Thoracic aorta (tissue), 2 donors: ENCODE results near the gene ADGRB3. TPM values are rescaled to one million over a fixed set of nuclear protein-coding genes. Genes with fewer than 3 reads are reported as not detected.

Experiments
- ATAC-seq: fragments of 150-250 bp; one replicate; pipeline ENCODE4 v1.8.0; 2017; ENCODE audit warnings: low read depth; ENCODE audit not compliant: insufficient number of reproducible peaks, low FRiP score
- DNase-seq: peaks from one replicate; pipeline ENCODE4 v3.0.0-alpha.2; 2020; ENCODE audit warnings: low spot score
- H3K27ac ChIP-seq, 2 donors: fragments of 200-600 bp; sonication (generic); 1 replicate in 1 of 2; 2 replicates in 1 of 2; pipeline ENCODE4 v1.5.1; 2016; ENCODE audit warnings: mild to moderate bottlenecking in 2 of 2, moderate library complexity in 2 of 2
- H3K27me3 ChIP-seq: fragments of 200-600 bp; sonication (generic); replicated peaks from 2 replicates; pipeline ENCODE4 v1.6.0; 2016; ENCODE audit warnings: mild to moderate bottlenecking; ENCODE audit not compliant: insufficient read depth
- H3K36me3 ChIP-seq: fragments of 200-600 bp; sonication (generic); one replicate; pipeline ENCODE4 v1.5.1; 2016
- H3K4me1 ChIP-seq, 2 donors: fragments of 200-600 bp; sonication (generic); 1 replicate in 1 of 2; 2 replicates in 1 of 2; pipeline versions ENCODE4 v1.5.1 to v1.6.0; 2016; ENCODE audit warnings: low read depth in 2 of 2, mild to moderate bottlenecking in 1 of 2; ENCODE audit not compliant: control insufficient read depth in 1 of 2
- H3K4me3 ChIP-seq: fragments of 200-600 bp; sonication (generic); 2 replicates; pipeline ENCODE4 v1.5.1; 2016; ENCODE audit warnings: mild to moderate bottlenecking
- H3K9me3 ChIP-seq: fragments of 200-600 bp; sonication (generic); 2 replicates; pipeline ENCODE4 v1.5.1; 2016
- CTCF ChIP-seq: fragments of 200-600 bp; sonication (generic); IDR thresholded peaks from one replicate; pipeline ENCODE4 v1.5.1; 2019; ENCODE audit warnings: antibody characterized with exemption
- total RNA-seq, 2 donors: library from RNA; depleted of rRNA; stranded (reverse); fragments of >200 nt; gene quantifications; one replicate each; pipeline versions ENCODE4 v1.1.0 to v1.2.3, GENCODE V29; 2016

Gene ADGRB3
- total RNA-seq, 2 donors from 2014 or later, result 2.4 to 10.1 TPM

GRCh38 chr6:68709882-68710281 is 74.8 kb downstream of the ADGRB3 start:
- no peak for ATAC-seq
- no peaks in the 10 kb centered on the region for H3K9me3 ChIP-seq
- H3K27ac ChIP-seq, result no peak overlapping the region
- H3K27me3 ChIP-seq, result no peaks in the 10 kb centered on the region
- H3K36me3 ChIP-seq, result no peaks in the 10 kb centered on the region
- no peak for TF ChIP-seq CTCF
- no peak for DNase-seq
- no peak overlapping the region for H3K4me3 ChIP-seq
- no peaks in the 10 kb centered on the region for H3K4me1 ChIP-seq

- no peaks in the 10 kb centered on the region for H3K4me1 ChIP-seq
- H3K27ac ChIP-seq, result no peak overlapping the region
- H3K36me3 ChIP-seq, result no peaks in the 10 kb centered on the region
- no peaks in the 10 kb centered on the region for H3K9me3 ChIP-seq
- no peak overlapping the region for H3K4me3 ChIP-seq
- TF ChIP-seq CTCF, result no peak
- no peak for DNase-seq
- ATAC-seq, result no peak
- no peaks in the 10 kb centered on the region for H3K27me3 ChIP-seq
Measured at GRCh38 chr6:68710496-68710895, 75.4 kb downstream of the ADGRB3 start.

- ATAC-seq, result no peak
- TF ChIP-seq CTCF, result no peak
- no peak overlapping the region for H3K4me3 ChIP-seq
- no peaks in the 10 kb centered on the region for H3K36me3 ChIP-seq
- no peaks in the 10 kb centered on the region for H3K27me3 ChIP-seq
- H3K9me3 ChIP-seq, result no peaks in the 10 kb centered on the region
- no peaks in the 10 kb centered on the region for H3K4me1 ChIP-seq
- no peak for DNase-seq
- H3K27ac ChIP-seq, result no peak overlapping the region
Measured at GRCh38 chr6:68710916-68711315, 75.8 kb downstream of the ADGRB3 start.

GRCh38 chr6:68711386-68712000 is 76.4 kb downstream of the ADGRB3 start:
- Histone ChIP-seq H3K27ac (no peak overlapping the region), H3K4me1 (no peaks in the 10 kb centered on the region), H3K36me3 (no peaks in the 10 kb centered on the region), H3K4me3 (no peak overlapping the region), H3K27me3 (no peaks in the 10 kb centered on the region), H3K9me3 (no peaks in the 10 kb centered on the region)
- ATAC-seq (no peak), DNase-seq (no peak)
- TF ChIP-seq CTCF, result no peak

- no peak for TF ChIP-seq CTCF
- Histone ChIP-seq H3K4me3 (no peak overlapping the region), H3K27ac (no peak overlapping the region), H3K9me3 (no peaks in the 10 kb centered on the region), H3K36me3 (no peaks in the 10 kb centered on the region), H3K27me3 (no peaks in the 10 kb centered on the region), H3K4me1 (no peaks in the 10 kb centered on the region)
- ATAC-seq, result no peak
- DNase-seq, result no peak
Measured at GRCh38 chr6:68716620-68717019, 81.5 kb downstream of the ADGRB3 start.
